Subcutaneous adipose tissue (tissue), 4 donors: ENCODE measurements around the gene MTMR10. TPM values are rescaled to one million over a fixed set of nuclear protein-coding genes. Genes with fewer than 3 reads are reported as not detected.

Source experiments
- total RNA-seq, 4 donors: library from RNA; depleted of rRNA; stranded (reverse); fragments of >200 nt; gene quantifications; one replicate each; pipeline ENCODE4 v1.1.0, GENCODE V29; 2016
- TF ChIP-seq, protein P1 (sequence below): fragments of 450-650 bp; IDR thresholded peaks from one replicate; pipeline ENCODE4 v1.5.1; 2016; ENCODE audit warnings: low read depth, mild to moderate bottlenecking, control low read depth, antibody characterized with exemption, moderate library complexity

MTMR10 gene
- total RNA-seq, 4 donors from 2014 or later: 45.4 to 71.6 (median 54.6) TPM

GRCh38 chr15:30992249-30992864, 929 bp upstream of the MTMR10 start:
- TF ChIP-seq, protein P1, sequence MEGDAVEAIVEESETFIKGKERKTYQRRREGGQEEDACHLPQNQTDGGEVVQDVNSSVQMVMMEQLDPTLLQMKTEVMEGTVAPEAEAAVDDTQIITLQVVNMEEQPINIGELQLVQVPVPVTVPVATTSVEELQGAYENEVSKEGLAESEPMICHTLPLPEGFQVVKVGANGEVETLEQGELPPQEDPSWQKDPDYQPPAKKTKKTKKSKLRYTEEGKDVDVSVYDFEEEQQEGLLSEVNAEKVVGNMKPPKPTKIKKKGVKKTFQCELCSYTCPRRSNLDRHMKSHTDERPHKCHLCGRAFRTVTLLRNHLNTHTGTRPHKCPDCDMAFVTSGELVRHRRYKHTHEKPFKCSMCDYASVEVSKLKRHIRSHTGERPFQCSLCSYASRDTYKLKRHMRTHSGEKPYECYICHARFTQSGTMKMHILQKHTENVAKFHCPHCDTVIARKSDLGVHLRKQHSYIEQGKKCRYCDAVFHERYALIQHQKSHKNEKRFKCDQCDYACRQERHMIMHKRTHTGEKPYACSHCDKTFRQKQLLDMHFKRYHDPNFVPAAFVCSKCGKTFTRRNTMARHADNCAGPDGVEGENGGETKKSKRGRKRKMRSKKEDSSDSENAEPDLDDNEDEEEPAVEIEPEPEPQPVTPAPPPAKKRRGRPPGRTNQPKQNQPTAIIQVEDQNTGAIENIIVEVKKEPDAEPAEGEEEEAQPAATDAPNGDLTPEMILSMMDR: no peak

GRCh38 chr15:30990446-30991254, 778 bp downstream of the MTMR10 start:
- TF ChIP-seq, protein P1: no peak

DNA sequence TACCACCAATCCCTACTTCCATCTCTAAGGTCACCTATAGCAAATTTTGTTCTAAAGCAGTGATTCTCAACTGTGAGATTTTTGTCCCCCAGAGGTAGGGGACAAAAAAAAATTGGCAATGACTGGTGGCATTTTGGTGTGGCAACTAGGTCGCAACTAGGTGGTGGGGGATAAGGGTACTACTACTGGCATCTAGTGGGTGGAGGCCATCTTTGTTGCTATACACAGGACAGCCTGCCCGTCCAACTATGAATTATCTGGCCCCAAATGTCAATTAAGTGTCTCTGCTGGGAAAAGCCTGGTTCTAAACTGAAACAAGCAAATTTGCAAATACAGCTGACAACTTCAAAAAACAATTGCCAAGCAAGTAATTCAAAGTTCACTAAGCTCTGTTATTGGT, 1.4 kb downstream of the MTMR10 start:
- TF ChIP-seq, protein P1: no peak

GRCh38 chr15:30985081-30985531, 6.3 kb downstream of the MTMR10 start:
- TF ChIP-seq, protein P1: no peak

DNA sequence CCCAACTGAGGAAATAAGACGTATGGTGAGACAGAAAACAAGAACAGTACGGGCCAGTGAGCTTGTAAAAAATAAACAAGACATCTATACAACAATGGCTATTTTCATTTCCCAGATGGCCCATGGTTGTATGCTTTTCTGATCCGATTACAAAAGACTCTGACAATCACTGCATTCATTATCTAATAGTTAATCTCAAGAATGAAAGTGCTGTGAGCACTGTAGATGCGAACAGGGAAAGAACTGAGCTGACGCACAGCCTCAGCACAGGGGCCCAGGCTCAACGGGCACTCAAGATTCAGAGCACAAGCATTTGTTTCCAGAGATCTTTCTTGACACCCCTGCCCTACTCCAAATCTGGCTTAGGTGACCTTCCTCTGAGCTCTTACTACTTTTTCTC, 6.9 kb downstream of the MTMR10 start:
- TF ChIP-seq, protein P1: no peak

GRCh38 chr15:30984118-30984517, 7.3 kb downstream of the MTMR10 start:
- TF ChIP-seq, protein P1: no peak

- TF ChIP-seq, protein P1: no peak
Observed at GRCh38 chr15:30979457-30979856, 12.0 kb downstream of the MTMR10 start.
